ENCODE data around the gene SLC45A3.

DNA sequence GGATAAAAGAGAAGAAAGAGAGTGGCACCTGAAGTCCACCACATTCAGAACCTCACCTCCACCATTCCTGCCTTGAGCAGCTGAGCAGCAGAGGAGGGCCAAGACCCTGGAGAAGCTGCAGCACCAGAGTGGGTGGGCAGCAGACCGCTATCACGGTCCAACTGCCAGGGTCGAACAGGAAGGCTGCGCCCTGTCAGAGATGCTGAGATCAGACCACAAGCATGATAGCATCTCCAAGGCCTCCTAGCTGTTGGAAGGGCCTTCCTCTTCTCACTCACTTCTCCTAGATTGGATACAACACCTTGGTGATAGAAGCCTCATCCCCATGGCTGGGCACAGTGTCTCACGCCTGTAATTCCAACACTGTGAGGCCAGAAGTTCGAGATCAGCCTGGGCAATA lies 12.1 kb upstream of the SLC45A3 start:
- TF ChIP-seq, protein P1, sequence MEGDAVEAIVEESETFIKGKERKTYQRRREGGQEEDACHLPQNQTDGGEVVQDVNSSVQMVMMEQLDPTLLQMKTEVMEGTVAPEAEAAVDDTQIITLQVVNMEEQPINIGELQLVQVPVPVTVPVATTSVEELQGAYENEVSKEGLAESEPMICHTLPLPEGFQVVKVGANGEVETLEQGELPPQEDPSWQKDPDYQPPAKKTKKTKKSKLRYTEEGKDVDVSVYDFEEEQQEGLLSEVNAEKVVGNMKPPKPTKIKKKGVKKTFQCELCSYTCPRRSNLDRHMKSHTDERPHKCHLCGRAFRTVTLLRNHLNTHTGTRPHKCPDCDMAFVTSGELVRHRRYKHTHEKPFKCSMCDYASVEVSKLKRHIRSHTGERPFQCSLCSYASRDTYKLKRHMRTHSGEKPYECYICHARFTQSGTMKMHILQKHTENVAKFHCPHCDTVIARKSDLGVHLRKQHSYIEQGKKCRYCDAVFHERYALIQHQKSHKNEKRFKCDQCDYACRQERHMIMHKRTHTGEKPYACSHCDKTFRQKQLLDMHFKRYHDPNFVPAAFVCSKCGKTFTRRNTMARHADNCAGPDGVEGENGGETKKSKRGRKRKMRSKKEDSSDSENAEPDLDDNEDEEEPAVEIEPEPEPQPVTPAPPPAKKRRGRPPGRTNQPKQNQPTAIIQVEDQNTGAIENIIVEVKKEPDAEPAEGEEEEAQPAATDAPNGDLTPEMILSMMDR (IDR thresholded peaks at IDR 0.05), result no peak
- TF ChIP-seq POLR2A (IDR thresholded peaks at IDR 0.05), result no peak

All from stomach (tissue), 4 donors.